Immature natural killer cell (primary cell): ENCODE data around the gene OTOL1. TPM values are rescaled to one million over a fixed set of nuclear protein-coding genes. Genes with fewer than 3 reads are reported as not detected.

Experiments
- DNase-seq, 3 donors: peaks; one replicate each; pipeline ENCODE4 v3.0.0; 2022; ENCODE audit warnings: mixed read lengths in 1 of 3
- H3K27ac Mint-ChIP-seq, 6 donors: one replicate each; pipeline ENCODE4 v1.8.0; 2020; ENCODE audit warnings: mixed read lengths in 6 of 6, mild to moderate bottlenecking in 5 of 6, inconsistent platforms in 4 of 6, moderate library complexity in 3 of 6
- H3K27me3 Mint-ChIP-seq, 3 donors: one replicate each; pipeline ENCODE4 v1.8.0; 2020 to 2021; ENCODE audit warnings: low read depth in 3 of 3, mild to moderate bottlenecking in 3 of 3, mixed read lengths in 3 of 3, moderate library complexity in 3 of 3, inconsistent platforms in 1 of 3
- H3K36me3 Mint-ChIP-seq, 3 donors: one replicate each; pipeline ENCODE4 v1.8.0; 2020; ENCODE audit warnings: mixed read lengths in 3 of 3, inconsistent platforms in 2 of 3, mild to moderate bottlenecking in 2 of 3
- H3K4me1 Mint-ChIP-seq, 2 donors: one replicate each; pipeline ENCODE4 v1.8.0; 2020; ENCODE audit warnings: inconsistent platforms in 2 of 2, mild to moderate bottlenecking in 2 of 2, mixed read lengths in 2 of 2, moderate library complexity in 1 of 2
- H3K4me3 Mint-ChIP-seq, 5 donors: one replicate each; pipeline ENCODE4 v1.8.0; 2020; ENCODE audit warnings: mild to moderate bottlenecking in 5 of 5, mixed read lengths in 5 of 5, inconsistent platforms in 3 of 5, moderate library complexity in 3 of 5
- H3K9me3 Mint-ChIP-seq, 6 donors: one replicate each; pipeline ENCODE4 v1.8.0; 2020; ENCODE audit warnings: mild to moderate bottlenecking in 6 of 6, mixed read lengths in 6 of 6, inconsistent platforms in 4 of 6, moderate library complexity in 3 of 6
- polyA plus RNA-seq, 3 donors: library from polyadenylated mRNA; unstranded; fragments of 300-500 nt; fragmentation: Illumina TruSeq; gene quantifications; one replicate each; pipeline ENCODE4 v1.2.3, GENCODE V29; 2021

Gene OTOL1
- polyA plus RNA-seq, 3 donors from 2014 or later = not detected

DNA sequence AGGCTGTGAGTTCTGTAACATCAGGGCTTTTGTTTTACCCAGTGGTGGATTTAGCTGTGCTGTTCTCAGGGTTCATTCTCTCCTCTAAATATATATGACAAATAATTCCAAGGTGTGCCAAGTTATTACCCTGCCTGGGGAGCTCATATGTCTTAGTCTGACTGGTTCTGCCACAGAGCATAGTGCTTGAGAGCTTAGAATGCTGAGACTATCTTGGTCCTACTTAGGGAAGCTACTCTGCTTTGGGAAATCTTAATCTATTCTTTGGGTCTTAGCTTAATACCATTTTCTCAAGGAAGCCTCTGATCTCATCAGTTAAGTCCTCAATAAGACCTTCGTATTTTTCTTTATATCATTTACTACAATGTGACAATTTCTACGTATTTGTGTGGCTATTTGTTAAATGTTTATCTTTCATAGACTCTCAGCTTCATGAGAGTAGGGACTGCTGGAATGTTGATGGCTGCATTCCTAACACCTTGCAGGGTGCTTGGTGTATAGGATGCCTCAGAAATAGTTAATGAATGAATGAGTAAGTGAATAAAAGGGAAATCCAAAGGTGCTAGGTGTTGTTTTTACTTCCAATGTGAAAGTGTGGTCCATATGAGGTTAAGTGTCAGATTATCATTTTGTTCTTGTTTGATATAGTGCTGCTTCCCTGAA lies 1.8 kb downstream of the OTOL1 start:
- no peaks in the 10 kb centered on the region for H3K36me3 Mint-ChIP-seq
- H3K4me3 Mint-ChIP-seq = no peak overlapping the region
- peaks cover 0 to 5% (median 5%) of the 10 kb centered on the region in 3 donors for H3K27me3 Mint-ChIP-seq
- no peaks in the 10 kb centered on the region for H3K4me1 Mint-ChIP-seq
- peaks cover 0 to 2% (median 0%) of the 10 kb centered on the region in 6 donors for H3K9me3 Mint-ChIP-seq
- DNase-seq = no peak
- H3K27ac Mint-ChIP-seq = no peak overlapping the region

DNA sequence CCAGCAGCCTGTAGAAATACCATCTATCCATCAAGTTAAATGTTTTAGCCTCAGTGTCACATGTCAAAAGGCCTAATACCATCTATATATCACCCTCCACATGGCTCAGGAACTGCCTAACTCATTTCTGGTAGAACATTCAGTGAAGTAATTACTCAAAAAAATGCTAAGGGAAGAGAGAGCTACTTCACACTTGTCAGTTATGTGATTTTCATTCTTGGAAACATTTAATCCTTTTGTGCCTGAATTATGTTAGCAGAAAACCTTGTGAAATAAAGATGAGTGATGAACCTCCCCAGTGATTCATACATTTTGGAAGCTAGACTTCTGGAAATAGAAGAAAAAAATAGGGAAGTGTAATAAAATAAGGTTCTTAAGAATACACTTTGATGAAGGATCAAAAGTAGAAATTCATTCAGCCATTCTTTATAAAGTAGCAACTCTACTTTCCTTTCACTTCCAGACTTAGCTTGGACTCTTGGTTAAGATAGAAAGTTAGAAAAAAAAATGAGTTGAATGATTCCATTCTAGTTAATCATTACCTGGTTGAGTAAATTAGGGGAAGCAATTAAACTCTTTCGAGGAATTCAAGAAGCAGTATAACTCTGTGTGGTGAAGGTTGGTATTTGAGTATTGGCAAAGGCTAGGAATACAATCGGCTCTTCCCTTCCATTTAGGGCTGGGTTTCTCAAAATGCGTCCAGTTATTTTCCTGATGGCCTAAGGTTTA lies 3.6 kb downstream of the OTOL1 start:
- Mint-ChIP-seq H3K9me3 (peaks cover 0 to 2% (median 0%) of the 10 kb centered on the region in 6 donors), H3K4me1 (no peaks in the 10 kb centered on the region)

DNA sequence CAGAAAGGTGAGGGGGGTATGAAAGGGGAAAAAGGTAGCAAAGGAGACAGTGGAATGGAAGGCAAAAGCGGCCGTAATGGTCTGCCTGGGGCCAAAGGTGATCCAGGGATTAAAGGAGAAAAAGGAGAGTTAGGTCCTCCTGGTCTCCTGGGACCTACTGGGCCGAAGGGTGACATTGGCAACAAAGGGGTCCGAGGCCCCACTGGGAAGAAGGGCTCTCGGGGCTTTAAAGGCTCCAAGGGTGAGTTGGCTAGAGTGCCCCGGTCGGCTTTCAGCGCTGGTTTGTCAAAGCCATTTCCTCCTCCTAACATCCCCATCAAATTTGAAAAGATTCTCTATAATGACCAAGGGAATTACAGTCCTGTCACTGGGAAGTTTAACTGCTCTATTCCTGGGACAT lies 6.7 kb downstream of the OTOL1 start:
- Mint-ChIP-seq H3K27me3 (peaks cover 0 to 3% (median 0%) of the 10 kb centered on the region in 3 donors), H3K4me3 (no peak overlapping the region), H3K4me1 (no peaks in the 10 kb centered on the region), H3K9me3 (no peaks in the 10 kb centered on the region), H3K27ac (no peak overlapping the region), H3K36me3 (no peaks in the 10 kb centered on the region)
- DNase-seq = no peak

More for the DNA sequence above, 3.6 kb downstream of the OTOL1 start:
- H3K27ac Mint-ChIP-seq = no peak overlapping the region
- no peak for DNase-seq
- no peak overlapping the region for H3K4me3 Mint-ChIP-seq
- no peaks in the 10 kb centered on the region for H3K36me3 Mint-ChIP-seq
- H3K27me3 Mint-ChIP-seq = peaks cover 0 to 5% (median 3%) of the 10 kb centered on the region in 3 donors

DNA sequence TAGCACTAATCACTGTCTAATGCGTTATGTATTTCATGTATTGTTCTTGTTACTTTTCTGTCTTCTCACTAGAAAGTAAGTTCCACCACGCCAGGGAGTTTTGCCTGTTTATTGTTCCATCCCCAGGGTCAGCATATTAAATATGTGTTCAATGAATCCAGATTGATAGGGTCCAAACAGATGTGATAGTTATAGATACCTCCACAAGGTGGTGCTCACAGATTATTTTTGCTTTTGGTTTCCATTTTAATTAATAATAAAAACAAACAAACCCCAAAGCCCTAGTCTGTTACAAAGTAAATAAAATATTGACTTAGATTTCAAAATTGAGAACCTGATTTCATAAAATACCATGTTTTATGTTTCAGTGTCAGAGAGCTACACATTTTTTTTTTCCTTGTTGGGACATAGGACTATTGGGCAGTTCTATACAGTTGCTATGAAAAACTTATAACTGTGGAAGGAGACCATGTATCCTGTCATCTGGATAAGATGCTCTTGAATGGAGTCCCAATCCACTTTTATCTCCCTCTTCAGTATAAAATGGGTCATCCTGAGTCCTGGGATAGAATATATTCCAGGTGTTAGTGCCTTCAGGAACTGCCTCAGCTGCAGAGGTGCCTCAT lies 12.4 kb downstream of the OTOL1 start:
- Mint-ChIP-seq H3K27ac (no peak overlapping the region), H3K9me3 (peaks cover 0 to 3% (median 0%) of the 10 kb centered on the region in 6 donors), H3K36me3 (no peaks in the 10 kb centered on the region), H3K4me1 (no peaks in the 10 kb centered on the region), H3K4me3 (no peak overlapping the region), H3K27me3 (peaks cover 0 to 3% (median 1%) of the 10 kb centered on the region in 3 donors)
- no peak for DNase-seq

DNA sequence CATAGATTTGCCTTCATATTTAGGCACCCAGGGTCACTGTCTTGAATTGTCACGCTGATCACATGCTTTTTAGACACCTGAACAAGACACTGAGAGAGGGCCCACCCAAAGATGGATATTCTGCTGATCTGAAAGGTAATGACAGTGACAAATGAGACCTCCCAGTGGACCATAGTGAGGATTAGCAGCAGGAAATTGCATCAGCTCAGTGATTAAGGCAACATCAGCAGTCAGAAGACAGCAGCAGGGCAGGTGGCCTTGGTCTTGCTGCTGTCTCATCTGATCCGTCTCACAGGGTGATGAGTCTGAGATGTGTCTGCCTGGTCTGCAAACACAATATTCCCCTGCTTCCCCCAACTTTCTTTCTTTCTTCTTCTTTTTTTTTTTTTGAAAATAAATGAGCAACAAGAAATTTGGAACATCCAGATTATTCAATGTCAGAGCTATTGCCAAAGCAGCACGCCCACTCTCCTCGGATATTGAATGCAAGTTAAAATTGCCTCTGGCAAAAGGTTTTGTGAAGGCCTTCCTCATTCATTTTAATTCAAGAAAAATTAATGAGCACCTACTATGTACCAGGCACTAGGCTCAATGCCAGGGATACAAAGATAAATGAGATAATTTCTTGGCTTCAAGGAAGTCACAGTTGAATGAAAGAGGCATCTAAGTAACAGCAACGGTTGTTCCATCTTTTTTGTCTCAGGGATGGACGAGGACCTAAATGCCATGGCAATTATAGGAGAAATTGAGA lies 14.1 kb downstream of the OTOL1 start:
- H3K27ac Mint-ChIP-seq = no peak overlapping the region
- H3K27me3 Mint-ChIP-seq = peaks cover 0 to 5% (median 3%) of the 10 kb centered on the region in 3 donors
- H3K4me1 Mint-ChIP-seq = no peaks in the 10 kb centered on the region

DNA sequence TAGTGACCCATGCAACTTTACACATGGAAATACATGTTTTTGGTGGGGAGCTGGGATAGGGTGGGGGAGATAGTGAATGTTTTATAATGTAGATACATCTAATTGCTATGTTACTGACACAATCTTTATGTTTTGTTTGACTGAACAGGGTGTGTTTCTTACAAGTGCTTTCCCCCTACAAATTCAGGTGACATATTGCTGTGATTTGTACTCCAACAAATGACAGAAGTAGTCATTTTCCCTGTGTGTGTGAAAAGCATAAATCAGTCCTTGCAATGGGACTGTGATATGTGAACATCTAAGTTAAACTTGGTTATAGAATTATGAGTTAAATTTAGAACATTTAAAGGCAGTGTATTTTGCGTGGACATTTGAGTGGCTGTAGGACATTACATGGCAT lies 27.3 kb downstream of the OTOL1 start:
- no peak overlapping the region for H3K27ac Mint-ChIP-seq
- DNase-seq = no peak
- peaks cover 2% of the 10 kb centered on the region in 3 donors for H3K27me3 Mint-ChIP-seq
- H3K4me1 Mint-ChIP-seq = no peaks in the 10 kb centered on the region
- H3K4me3 Mint-ChIP-seq = no peak overlapping the region
- H3K9me3 Mint-ChIP-seq = peaks cover 0 to 1% (median 0%) of the 10 kb centered on the region in 6 donors
- no peaks in the 10 kb centered on the region for H3K36me3 Mint-ChIP-seq

More for the DNA sequence above, 14.1 kb downstream of the OTOL1 start:
- peaks cover 0 to 3% (median 0%) of the 10 kb centered on the region in 6 donors for H3K9me3 Mint-ChIP-seq
- no peaks in the 10 kb centered on the region for H3K36me3 Mint-ChIP-seq
- no peak for DNase-seq
- no peak overlapping the region for H3K4me3 Mint-ChIP-seq

DNA sequence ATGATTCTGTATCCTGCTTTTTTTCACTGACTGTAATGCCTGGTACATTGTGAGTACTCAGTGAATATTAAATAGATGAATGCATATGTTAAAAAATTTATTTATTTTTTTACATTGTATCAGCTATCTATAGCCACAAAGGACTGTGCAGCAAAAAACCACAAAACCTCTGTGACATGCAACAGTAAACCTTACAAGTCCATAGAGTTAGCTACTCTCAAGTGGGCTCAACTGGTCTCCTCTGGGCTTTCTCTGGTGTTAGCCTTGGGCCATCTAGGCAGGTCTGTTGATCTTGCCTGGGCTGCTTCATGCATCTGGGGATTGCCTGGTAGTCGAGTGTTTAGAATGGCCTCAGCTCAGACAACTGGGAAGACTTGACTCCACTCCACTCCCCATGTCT lies 35.3 kb downstream of the OTOL1 start:
- H3K27me3 Mint-ChIP-seq = peaks cover 0 to 2% (median 1%) of the 10 kb centered on the region in 3 donors
- DNase-seq = no peak
- H3K27ac Mint-ChIP-seq = no peak overlapping the region
- H3K4me1 Mint-ChIP-seq = no peaks in the 10 kb centered on the region
- no peaks in the 10 kb centered on the region for H3K9me3 Mint-ChIP-seq
- H3K4me3 Mint-ChIP-seq = no peak overlapping the region
- H3K36me3 Mint-ChIP-seq = no peaks in the 10 kb centered on the region

DNA sequence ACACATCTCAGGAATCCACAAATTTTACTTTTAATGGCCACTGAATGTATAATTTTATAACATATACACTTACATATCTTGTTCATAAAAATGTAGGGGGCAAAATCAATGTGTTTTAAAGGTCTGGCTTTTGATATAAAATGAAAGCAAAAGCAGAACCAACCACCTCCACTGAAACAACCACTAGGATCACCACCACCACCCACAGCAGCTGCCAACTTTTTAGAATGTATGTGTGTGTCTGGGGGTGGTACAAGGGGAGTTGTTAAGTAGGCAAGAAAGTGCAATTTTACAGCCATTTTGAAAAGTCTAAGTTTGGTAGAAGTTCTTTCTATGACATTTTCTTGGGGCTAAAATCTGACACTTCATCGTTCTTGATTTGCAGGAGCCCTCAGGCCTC lies 44.0 kb downstream of the OTOL1 start:
- H3K36me3 Mint-ChIP-seq = no peaks in the 10 kb centered on the region
- no peak overlapping the region for H3K27ac Mint-ChIP-seq
- no peaks in the 10 kb centered on the region for H3K4me1 Mint-ChIP-seq
- peaks cover 0 to 4% (median 0%) of the 10 kb centered on the region in 3 donors for H3K27me3 Mint-ChIP-seq
- peaks cover 0 to 4% (median 0%) of the 10 kb centered on the region in 6 donors for H3K9me3 Mint-ChIP-seq
- DNase-seq = no peak
- H3K4me3 Mint-ChIP-seq = no peak overlapping the region

DNA sequence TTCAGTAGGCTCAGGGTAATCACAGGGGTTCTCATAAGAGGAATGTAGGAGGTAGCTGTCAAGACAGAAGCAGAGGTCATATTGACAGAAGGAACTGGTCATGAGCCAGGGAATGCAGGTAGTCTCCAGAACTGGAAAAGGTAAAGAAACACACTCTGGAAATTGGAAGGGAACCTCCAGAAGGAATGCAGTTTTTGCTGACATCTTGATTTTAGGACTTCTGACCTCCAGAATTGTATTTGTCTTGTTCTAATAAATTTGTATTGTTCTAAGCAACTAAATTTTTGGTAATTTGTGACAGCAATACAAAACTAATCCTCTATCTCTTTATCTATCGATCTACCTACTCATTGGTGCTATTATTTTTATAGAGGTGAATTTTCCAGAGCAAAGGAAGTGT lies 49.2 kb downstream of the OTOL1 start:
- Mint-ChIP-seq H3K4me3 (no peak overlapping the region), H3K36me3 (no peaks in the 10 kb centered on the region), H3K4me1 (no peaks in the 10 kb centered on the region), H3K27ac (no peak overlapping the region), H3K9me3 (peaks cover 0 to 5% (median 0%) of the 10 kb centered on the region in 6 donors), H3K27me3 (peaks cover 0 to 3% (median 2%) of the 10 kb centered on the region in 3 donors)
- no peak for DNase-seq

DNA sequence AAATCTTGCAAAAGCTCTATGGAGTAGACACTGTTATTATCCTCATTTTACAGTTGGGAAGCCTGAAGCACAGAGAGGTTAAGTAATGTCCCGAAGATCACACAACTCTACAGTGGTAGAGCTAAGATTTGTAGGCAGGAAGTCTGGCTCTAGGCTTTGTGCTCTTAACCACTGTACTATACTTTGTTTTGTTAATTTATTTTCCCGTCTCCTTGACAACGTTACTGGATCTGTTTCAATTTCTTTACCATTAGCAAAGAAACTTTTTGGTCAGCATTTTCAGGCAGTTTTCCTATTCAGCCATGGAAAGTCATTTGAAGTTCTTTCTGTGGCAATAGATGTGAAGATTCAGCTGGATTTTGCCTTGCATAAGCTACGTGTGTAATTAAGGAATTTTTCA lies 51.7 kb downstream of the OTOL1 start:
- Mint-ChIP-seq H3K4me3 (no peak overlapping the region), H3K27me3 (peaks cover 0 to 3% (median 2%) of the 10 kb centered on the region in 3 donors), H3K27ac (no peak overlapping the region), H3K9me3 (peaks cover 0 to 5% (median 0%) of the 10 kb centered on the region in 6 donors), H3K36me3 (no peaks in the 10 kb centered on the region), H3K4me1 (no peaks in the 10 kb centered on the region)
- no peak for DNase-seq

DNA sequence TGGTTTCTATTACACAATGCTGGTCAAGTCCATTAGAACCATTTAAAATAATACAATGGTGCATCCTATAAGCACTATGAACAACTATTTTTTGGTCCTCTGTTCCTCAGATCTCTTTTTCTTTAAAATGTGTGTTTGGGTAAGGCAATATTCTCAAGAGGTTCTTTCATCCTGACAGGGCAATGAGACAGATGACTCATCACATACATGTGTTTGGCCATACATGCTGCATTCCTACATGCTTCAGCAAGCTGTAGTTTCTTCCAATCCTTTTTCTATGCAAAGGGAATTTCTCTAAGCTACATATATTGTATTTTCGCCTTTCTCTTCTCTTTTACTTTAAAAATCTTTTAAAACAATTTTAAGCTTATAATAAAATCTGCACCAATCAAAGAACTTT lies 52.7 kb downstream of the OTOL1 start:
- no peak overlapping the region for H3K27ac Mint-ChIP-seq
- peaks cover 0 to 3% (median 0%) of the 10 kb centered on the region in 6 donors for H3K9me3 Mint-ChIP-seq
- no peaks in the 10 kb centered on the region for H3K36me3 Mint-ChIP-seq
- peaks cover 0 to 3% (median 2%) of the 10 kb centered on the region in 3 donors for H3K27me3 Mint-ChIP-seq
- H3K4me3 Mint-ChIP-seq = no peak overlapping the region
- DNase-seq = no peak
- no peaks in the 10 kb centered on the region for H3K4me1 Mint-ChIP-seq

DNA sequence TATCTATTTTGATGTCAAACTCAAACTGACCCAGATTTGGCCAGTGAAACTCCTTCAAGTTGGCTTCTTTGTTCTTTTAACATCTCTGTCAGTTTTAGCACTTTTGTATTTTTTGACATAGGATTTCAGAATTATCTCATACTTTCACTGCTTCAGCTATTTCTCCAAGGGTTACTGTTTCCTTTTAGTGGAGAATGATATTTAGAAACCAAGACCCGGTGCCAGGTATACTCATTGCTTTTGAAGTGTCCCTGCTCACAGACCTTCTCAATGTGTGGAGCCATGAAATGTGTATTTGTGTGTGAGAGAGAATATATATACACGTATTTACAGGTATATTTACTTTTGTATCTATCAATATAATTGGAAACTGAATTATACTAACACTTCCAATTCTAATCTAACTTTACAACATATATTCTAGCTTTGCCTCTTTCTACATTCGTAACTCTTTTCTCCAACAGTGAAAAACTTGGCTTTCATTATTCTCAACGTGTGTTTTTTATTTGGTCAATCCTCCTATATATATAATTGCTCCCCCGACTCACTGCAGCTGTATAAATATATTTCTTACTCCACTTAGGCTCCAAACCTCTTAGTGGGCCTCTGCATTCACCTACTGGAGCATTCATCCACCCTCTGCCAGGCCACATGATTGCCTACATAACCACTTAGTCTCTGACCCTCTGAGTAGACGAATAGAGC lies 54.0 kb downstream of the OTOL1 start:
- Mint-ChIP-seq H3K27ac (no peak overlapping the region), H3K27me3 (peaks cover 2 to 5% (median 4%) of the 10 kb centered on the region in 3 donors), H3K36me3 (no peaks in the 10 kb centered on the region), H3K4me3 (no peak overlapping the region), H3K4me1 (no peaks in the 10 kb centered on the region), H3K9me3 (peaks cover 0 to 3% (median 0%) of the 10 kb centered on the region in 6 donors)
- no peak for DNase-seq

DNA sequence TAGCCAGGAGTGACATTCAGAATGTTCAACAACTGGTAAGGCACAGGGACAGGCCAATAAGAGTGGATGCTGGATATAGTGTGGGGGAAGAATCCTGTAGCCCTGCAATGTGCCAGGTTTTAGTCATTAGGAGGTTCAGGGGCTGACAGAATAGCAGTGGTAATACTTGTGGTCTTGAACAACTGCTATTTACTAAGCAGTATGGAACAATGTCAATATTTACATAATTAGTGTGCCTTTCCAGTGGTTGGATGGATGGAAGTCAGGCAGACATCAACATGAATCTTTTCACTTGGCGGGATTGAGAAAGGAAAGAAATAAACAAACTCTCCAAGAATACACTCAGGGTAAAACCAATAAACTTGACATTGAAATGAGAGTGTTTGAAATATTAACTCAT lies 55.1 kb downstream of the OTOL1 start:
- peaks cover 3 to 7% (median 4%) of the 10 kb centered on the region in 3 donors for H3K27me3 Mint-ChIP-seq
- H3K27ac Mint-ChIP-seq = no peak overlapping the region
- no peaks in the 10 kb centered on the region for H3K9me3 Mint-ChIP-seq
- DNase-seq = no peak
- no peaks in the 10 kb centered on the region for H3K36me3 Mint-ChIP-seq
- H3K4me3 Mint-ChIP-seq = no peak overlapping the region
- H3K4me1 Mint-ChIP-seq = no peaks in the 10 kb centered on the region
